NCI-H146 treated with DMSO at 0.1 percent for 48 hours (cell line): ENCODE data around the gene MTREX.

Source experiments
- DNase-seq: peaks from one replicate; lab custom pipeline; 2025; ENCODE audit not compliant: unreplicated experiment; lab: John Stamatoyannopoulos, UW

MTREX gene

GRCh38 chr5:55426455-55426854, 118.7 kb downstream of the MTREX start:
- DNase-seq, result no peak

GRCh38 chr5:55427157-55427556, 119.4 kb downstream of the MTREX start:
- no peak for DNase-seq

- no peak for DNase-seq
Observed at GRCh38 chr5:55429221-55429612, 121.4 kb downstream of the MTREX start.

GRCh38 chr5:55429613-55430253, 121.9 kb downstream of the MTREX start:
- DNase-seq, result no peak

- no peak for DNase-seq
Observed at GRCh38 chr5:55432549-55432948, 124.8 kb downstream of the MTREX start.

- DNase-seq, result no peak
Observed at GRCh38 chr5:55437452-55437851, 129.7 kb downstream of the MTREX start.

GRCh38 chr5:55437859-55438206, 130.0 kb downstream of the MTREX start:
- no peak for DNase-seq

- no peak for DNase-seq
Observed at GRCh38 chr5:55438998-55439397, 131.2 kb downstream of the MTREX start.

GRCh38 chr5:55440188-55440646, 132.4 kb downstream of the MTREX start:
- DNase-seq, result no peak

GRCh38 chr5:55441107-55441771, 133.4 kb downstream of the MTREX start:
- no peak for DNase-seq

- no peak for DNase-seq
Observed at GRCh38 chr5:55441954-55442353, 134.2 kb downstream of the MTREX start.

GRCh38 chr5:55445791-55446190, 138.0 kb downstream of the MTREX start:
- no peak for DNase-seq

GRCh38 chr5:55446640-55447351, 139.0 kb downstream of the MTREX start:
- no peak for DNase-seq

- DNase-seq, result no peak
Observed at GRCh38 chr5:55450050-55450765, 142.4 kb downstream of the MTREX start.

GRCh38 chr5:55451976-55452375, 144.2 kb downstream of the MTREX start:
- no peak for DNase-seq

GRCh38 chr5:55453211-55453610, 145.4 kb downstream of the MTREX start:
- no peak for DNase-seq

- no peak for DNase-seq
Observed at GRCh38 chr5:55454282-55454681, 146.5 kb downstream of the MTREX start.

- no peak for DNase-seq
Observed at GRCh38 chr5:55456216-55456895, 148.6 kb downstream of the MTREX start.

GRCh38 chr5:55459572-55459971, 151.8 kb downstream of the MTREX start:
- no peak for DNase-seq

- no peak for DNase-seq
Observed at GRCh38 chr5:55463613-55464012, 155.8 kb downstream of the MTREX start.
